H1 (cell line): Measurements from ENCODE around the gene BACE2. TPM values are rescaled to one million over a fixed set of nuclear protein-coding genes. Genes with fewer than 3 reads are reported as not detected.

Experiments
- CTCF ChIA-PET: fragments of 300-600 bp; sonication (Branson Sonifier 250); formaldehyde crosslinking; loops from one replicate; lab custom pipeline; 2021; ENCODE audit not compliant: partially characterized antibody; lab: Charles Lee
- POLR2A ChIA-PET: fragments of 300-600 bp; sonication (Branson Sonifier 250); formaldehyde crosslinking; loops from one replicate; lab custom pipeline; 2021; ENCODE audit warnings: inconsistent platforms; ENCODE audit not compliant: partially characterized antibody; lab: Charles Lee
- DNase-seq, 2 experiments: peaks; one replicate each; pipeline versions ENCODE4 v3.0.0 to v3.0.0-alpha.2; 2010 to 2022; ENCODE audit warnings: low spot score in 2 of 2, low read depth in 1 of 2, mixed read lengths in 1 of 2
- FAIRE-seq: peaks from 2 replicates; lab custom pipeline; 2011; peaks lifted over from hg19 to GRCh38; lab: Jason Lieb, UNC
- H2AFZ ChIP-seq: 2 replicates; pipeline ENCODE4 v1.8.1; 2012; ENCODE audit warnings: low read length, inconsistent platforms
- H2AK5ac ChIP-seq: 2 replicates; pipeline ENCODE4 v1.6.1; 2013; ENCODE audit warnings: low read depth, low read length
- H2BK120ac ChIP-seq: replicated peaks from 2 replicates; pipeline ENCODE3; 2013; ENCODE audit warnings: low read depth, low read length, inconsistent platforms
- H2BK12ac ChIP-seq: 2 replicates; pipeline ENCODE4 v1.6.1; 2013; ENCODE audit warnings: low read depth, low read length
- H2BK15ac ChIP-seq: 2 replicates; pipeline ENCODE4 v1.6.1; 2013; ENCODE audit warnings: low read length
- H2BK20ac ChIP-seq: 2 replicates; pipeline ENCODE4 v1.6.1; 2013; ENCODE audit warnings: low read length
- H2BK5ac ChIP-seq: 2 replicates; pipeline ENCODE4 v1.6.1; 2013; ENCODE audit warnings: low read depth, low read length
- H3K14ac ChIP-seq: 2 replicates; pipeline ENCODE4 v1.6.1; 2013; ENCODE audit warnings: inconsistent platforms; ENCODE audit not compliant: insufficient read length
- H3K18ac ChIP-seq: 2 replicates; pipeline ENCODE4 v1.6.1; 2013; ENCODE audit warnings: low read length; ENCODE audit errors: extremely low read depth
- H3K23ac ChIP-seq: 2 replicates; pipeline ENCODE4 v1.6.1; 2013; ENCODE audit warnings: inconsistent platforms; ENCODE audit not compliant: insufficient read length
- H3K23me2 ChIP-seq: 2 replicates; pipeline ENCODE4 v1.6.1; 2013; ENCODE audit warnings: low read depth, low read length
- H3K27ac ChIP-seq: 2 replicates; pipeline ENCODE4 v1.6.1; 2011; ENCODE audit warnings: low read depth, low read length, inconsistent platforms
- H3K27me3 ChIP-seq, 4 experiments: replicated peaks in 1 of 4; 1 replicate in 1 of 4; 2 replicates in 3 of 4; pipeline versions ENCODE4 v1.6.1 to v1.8.1; 2011 to 2013; ENCODE audit warnings: low read length in 3 of 4, mild to moderate bottlenecking in 3 of 4, inconsistent platforms in 2 of 4, mixed read lengths in 2 of 4, moderate library complexity in 1 of 4; ENCODE audit not compliant: control insufficient read depth in 3 of 4, insufficient read depth in 3 of 4; ENCODE audit errors: extremely low read depth in 1 of 4
- H3K36me3 ChIP-seq, 4 experiments: 2 replicates each; pipeline versions ENCODE4 v1.6.1 to v1.8.1; 2011 to 2013; ENCODE audit warnings: mild to moderate bottlenecking in 4 of 4, low read length in 3 of 4, moderate library complexity in 2 of 4, control low read depth in 1 of 4, inconsistent platforms in 1 of 4; ENCODE audit not compliant: insufficient read depth in 4 of 4, control insufficient read depth in 2 of 4
- H3K4ac ChIP-seq: replicated peaks from 2 replicates; pipeline ENCODE3; 2013; ENCODE audit warnings: low read length, low read depth, mixed read lengths, inconsistent platforms; ENCODE audit not compliant: insufficient read length
- H3K4me1 ChIP-seq, 4 experiments: replicated peaks in 1 of 4; 1 replicate in 1 of 4; 2 replicates in 3 of 4; pipeline versions ENCODE4 v1.6.1 to v1.8.1; 2011 to 2013; ENCODE audit warnings: low read length in 3 of 4, inconsistent platforms in 2 of 4, mixed read lengths in 1 of 4; ENCODE audit not compliant: insufficient read depth in 4 of 4, control insufficient read depth in 3 of 4
- H3K4me2 ChIP-seq, 2 experiments: 2 replicates each; pipeline versions ENCODE4 v1.6.1 to v1.8.1; 2011 to 2013; ENCODE audit warnings: low read depth in 2 of 2, low read length in 2 of 2, control low read depth in 1 of 2, inconsistent platforms in 1 of 2, mild to moderate bottlenecking in 1 of 2; ENCODE audit not compliant: insufficient read depth in 1 of 2
- H3K4me3 ChIP-seq, 4 experiments: fragments of 200-600, 300-600 bp in 1 of 4; sonication (generic), shearing (Covaris generic), sonication (Bioruptor Twin) in 1 of 4; 2 replicates each; pipeline versions ENCODE4 v1.5.1 to v1.8.1; 2011 to 2016; ENCODE audit warnings: low read length in 4 of 4, low read depth in 3 of 4, control low read depth in 2 of 4, inconsistent platforms in 2 of 4, mild to moderate bottlenecking in 2 of 4, mixed read lengths in 1 of 4, moderate library complexity in 1 of 4; ENCODE audit not compliant: insufficient read depth in 2 of 4; ENCODE audit errors: extremely low read depth in 1 of 4
- H3K56ac ChIP-seq: replicated peaks from 2 replicates; pipeline ENCODE3; 2013; ENCODE audit warnings: low read depth, mild to moderate bottlenecking, mixed read lengths, low read length, inconsistent platforms; ENCODE audit not compliant: insufficient read length
- H3K79me1 ChIP-seq: 2 replicates; pipeline ENCODE4 v1.6.1; 2013; ENCODE audit warnings: low read depth, low read length, control low read depth
- H3K79me2 ChIP-seq, 2 experiments: 2 replicates each; pipeline versions ENCODE4 v1.6.1 to v1.8.1; 2012 to 2013; ENCODE audit warnings: low read length in 2 of 2, mild to moderate bottlenecking in 2 of 2, inconsistent platforms in 1 of 2; ENCODE audit not compliant: insufficient read depth in 2 of 2, control insufficient read depth in 1 of 2
- H3K9ac ChIP-seq, 4 experiments: replicated peaks in 1 of 4; 1 replicate in 1 of 4; 2 replicates in 3 of 4; pipeline versions ENCODE4 v1.6.1 to v1.8.1; 2011 to 2013; ENCODE audit warnings: low read depth in 3 of 4, low read length in 3 of 4, control low read depth in 2 of 4, mild to moderate bottlenecking in 2 of 4, moderate library complexity in 2 of 4, inconsistent platforms in 1 of 4; ENCODE audit errors: extremely low read depth in 1 of 4
- H3K9me3 ChIP-seq, 2 experiments: 2 replicates each; pipeline versions ENCODE4 v1.6.1 to v1.8.1; 2012 to 2013; ENCODE audit warnings: mild to moderate bottlenecking in 2 of 2, moderate library complexity in 2 of 2, control low read depth in 1 of 2, inconsistent platforms in 1 of 2, low read depth in 1 of 2, low read length in 1 of 2, mixed read lengths in 1 of 2; ENCODE audit not compliant: insufficient read depth in 2 of 2
- H4K20me1 ChIP-seq, 2 experiments: replicated peaks in 1 of 2; 2 replicates each; pipeline versions ENCODE3 to v1.8.1; 2011 to 2013; ENCODE audit warnings: inconsistent platforms in 2 of 2, low read length in 2 of 2, mild to moderate bottlenecking in 1 of 2; ENCODE audit not compliant: insufficient read depth in 2 of 2, control insufficient read depth in 1 of 2
- H4K5ac ChIP-seq: 2 replicates; pipeline ENCODE4 v1.6.1; 2013; ENCODE audit warnings: low read length, low read depth, mixed read lengths, inconsistent platforms; ENCODE audit not compliant: insufficient read length
- H4K8ac ChIP-seq: 2 replicates; pipeline ENCODE4 v1.8.0; 2013; ENCODE audit warnings: mild to moderate bottlenecking, moderate library complexity, low read length, inconsistent platforms; ENCODE audit not compliant: insufficient read depth; ENCODE audit errors: extremely low read depth
- H4K91ac ChIP-seq: replicated peaks from 2 replicates; pipeline ENCODE3; 2013; ENCODE audit warnings: low read length, mixed read lengths, inconsistent platforms; ENCODE audit not compliant: insufficient read length
- JUN ChIP-seq: IDR thresholded peaks from 2 replicates; pipeline ENCODE4 v1.6.1; 2011; ENCODE audit warnings: low read depth, mild to moderate bottlenecking, improper control_type of control experiment, low read length
- MAFK ChIP-seq: IDR thresholded peaks from 2 replicates; pipeline ENCODE4 v1.6.1; 2012; ENCODE audit warnings: low read depth, mild to moderate bottlenecking, improper control_type of control experiment, low read length
- TAF7 ChIP-seq: optimal IDR thresholded peaks from 2 replicates; pipeline ENCODE3; 2011; ENCODE audit warnings: low read depth, mild to moderate bottlenecking, inconsistent platforms, low read length, moderate library complexity, borderline replicate concordance
- WGBS, 2 experiments: shearing (Covaris generic) in 1 of 2; methylation state at CpG; one replicate each; pipeline versions ENCODE4 v1.1.6 to v1.1.7; 2013 to 2015; ENCODE audit warnings: low lambda C conversion rate in 2 of 2, mixed read lengths in 2 of 2, inconsistent platforms in 1 of 2, low coverage in 1 of 2, missing lambda C conversion rate in 1 of 2; ENCODE audit not compliant: insufficient replicate concordance in 2 of 2, insufficient coverage in 1 of 2, insufficient read length in 1 of 2; ENCODE audit errors: extremely low coverage in 1 of 2, missing lambda C conversion rate in 1 of 2; 5-methylcytosine and 5-hydroxymethylcytosine counted together
- polyA plus RNA-seq, 7 experiments: library from polyadenylated mRNA; depleted of rRNA in 3 of 7; stranded (reverse) in 5 of 7; unstranded in 2 of 7; fragments of >200 nt in 5 of 7; fragments of 200-250 nt in 2 of 7; gene quantifications; 1 replicate in 5 of 7; 2 replicates in 1 of 7; 4 replicates in 1 of 7; pipeline versions ENCODE4 v1.2.1 to v1.2.3, GENCODE V29; 2011 to 2013; ENCODE audit warnings: missing spikeins in 2 of 7, mixed read lengths in 2 of 7
- total RNA-seq: library from RNA; stranded (reverse); fragmentation: NEBNext Ultra II Directional; extraction: Animal tissue kit (Norgen Biotek cat#: 25700); gene quantifications from 2 replicates; pipeline ENCODE4 v1.2.1, GENCODE V29; 2021

The BACE2 gene
- total and polyA plus RNA-seq, 2 of the 8 experiments (the other 6 are each of a cell fraction or from before 2014, with no cell fraction given): 8.1 to 10.9 TPM

DNA sequence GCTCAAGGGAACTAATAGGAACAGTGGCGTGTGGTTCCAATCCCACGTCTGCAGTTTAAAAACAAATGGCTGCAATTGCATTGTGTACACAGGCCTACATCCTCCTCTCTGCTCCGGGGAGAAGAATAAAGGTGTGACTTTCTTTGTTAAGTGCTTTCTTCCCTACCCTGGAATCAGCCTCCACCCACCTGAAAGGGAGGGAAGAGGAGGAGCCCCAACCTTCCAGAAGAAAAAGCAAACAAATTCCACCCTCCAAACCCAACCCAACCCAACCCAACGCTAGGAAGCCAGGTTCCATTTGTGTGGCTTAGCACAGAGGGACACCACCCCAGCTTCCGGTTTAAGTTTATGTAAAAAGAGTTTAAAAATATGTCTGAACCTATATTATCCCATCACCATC, 11.8 kb upstream of the BACE2 start:
- POLR2A ChIA-PET: no interaction called here

More for the DNA sequence above, 11.8 kb upstream of the BACE2 start:
- H3K18ac ChIP-seq: no peak overlapping the region
- H2BK12ac ChIP-seq: no peak overlapping the region
- H3K79me2 ChIP-seq: no peaks in the 10 kb centered on the region
- H3K4me1 ChIP-seq: no peaks in the 10 kb centered on the region
- no peak overlapping the region for H3K14ac ChIP-seq
- TF ChIP-seq JUN (no peak), MAFK (no peak), TAF7 (no peak)
- H3K23me2 ChIP-seq: no peaks in the 10 kb centered on the region
- H3K79me1 ChIP-seq: no peaks in the 10 kb centered on the region
- H2BK20ac ChIP-seq: no peak overlapping the region
- no peak overlapping the region for H3K23ac ChIP-seq
- H3K36me3 ChIP-seq: no peaks in the 10 kb centered on the region
- H3K27me3 ChIP-seq: no peaks in the 10 kb centered on the region
- no peak overlapping the region for H3K4me2 ChIP-seq
- CTCF ChIA-PET: interaction anchor here (1.2 kb wide), 1 partner anchor 15 kb away, joined by 3 read pairs; no protein-coding TSS in a partner anchor
- H2BK120ac ChIP-seq: no peak overlapping the region
- DNase-seq: no peak
- peaks cover 2 to 8% of the 10 kb centered on the region in 2 experiments; a peak in 2 of 4 replicates for H3K9me3 ChIP-seq
- FAIRE-seq: no peak
- no peak overlapping the region for H3K4ac ChIP-seq
- H2AK5ac ChIP-seq: no peak overlapping the region
- H3K56ac ChIP-seq: no peak overlapping the region
- no peak overlapping the region for H4K91ac ChIP-seq
- WGBS, 2 experiments: 85% methylated on average over 5 of the region's 5 CpGs; no CpG with 5 or more reads in 1 of the 2 experiments
- no peaks in the 10 kb centered on the region for H4K20me1 ChIP-seq
- no peak overlapping the region for H3K4me3 ChIP-seq
- no peak overlapping the region for H2BK15ac ChIP-seq
- no peak overlapping the region for H4K5ac ChIP-seq
- no peak overlapping the region for H3K9ac ChIP-seq
- no peak overlapping the region for H4K8ac ChIP-seq
- H3K27ac ChIP-seq: no peak overlapping the region
- H2BK5ac ChIP-seq: no peak overlapping the region
- H2AFZ ChIP-seq: no peak overlapping the region
